Parathyroid adenoma (tissue), 2 donors: ENCODE measurements around the gene USP37.

Experiments
- H2AFZ ChIP-seq: fragments of 300-600 bp; sonication (generic); one replicate; pipeline ENCODE4 v1.7.0; 2017; ENCODE audit warnings: antibody characterized with exemption, mild to moderate bottlenecking
- H3K27ac ChIP-seq: fragments of 300-600 bp; sonication (generic); one replicate; pipeline ENCODE4 v1.7.0; 2017
- H3K27me3 ChIP-seq: fragments of 300-600 bp; sonication (generic); one replicate; pipeline ENCODE4 v1.7.0; 2017; ENCODE audit warnings: low read length; ENCODE audit not compliant: control insufficient read depth, insufficient read depth
- H3K36me3 ChIP-seq: fragments of 300-600 bp; sonication (generic); one replicate; pipeline ENCODE4 v1.7.0; 2017; ENCODE audit warnings: low read length; ENCODE audit not compliant: control insufficient read depth, insufficient read depth
- H3K4me1 ChIP-seq: fragments of 300-600 bp; sonication (generic); one replicate; pipeline ENCODE4 v1.7.0; 2017; ENCODE audit warnings: control low read depth
- H3K4me2 ChIP-seq: fragments of 300-600 bp; sonication (generic); one replicate; pipeline ENCODE4 v1.7.0; 2017; ENCODE audit warnings: low read length
- H3K4me3 ChIP-seq: fragments of 300-600 bp; sonication (generic); one replicate; pipeline ENCODE4 v1.7.0; 2017; ENCODE audit warnings: low read depth, low read length
- H3K79me2 ChIP-seq: fragments of 300-600 bp; sonication (generic); one replicate; pipeline ENCODE4 v1.7.0; 2017; ENCODE audit warnings: control low read depth
- H3K9ac ChIP-seq: fragments of 300-600 bp; sonication (generic); one replicate; pipeline ENCODE4 v1.7.0; 2017; ENCODE audit warnings: mild to moderate bottlenecking
- H3K9me3 ChIP-seq: fragments of 300-600 bp; sonication (generic); one replicate; pipeline ENCODE4 v1.7.0; 2017; ENCODE audit warnings: low read length; ENCODE audit not compliant: control insufficient read depth
- CTCF ChIP-seq: fragments of 300-600 bp; sonication (generic); IDR thresholded peaks from one replicate; pipeline ENCODE4 v1.7.0; 2017; ENCODE audit warnings: antibody characterized with exemption, mild to moderate bottlenecking
- donor health status: primary hyperparathyroidism.

The USP37 gene

GRCh38 chr2:218400930-218401881 is 166.9 kb downstream of the USP37 start:
- Histone ChIP-seq H3K27ac (peak overlapping the region; percentile 33), H2AFZ (no peak overlapping the region), H3K79me2 (peaks cover 5% of the 10 kb centered on the region), H3K36me3 (no peaks in the 10 kb centered on the region), H3K4me2 (peak overlapping the region; percentile 77), H3K9me3 (no peaks in the 10 kb centered on the region), H3K9ac (no peak overlapping the region), H3K4me3 (peak overlapping the region; percentile 84), H3K27me3 (no peaks in the 10 kb centered on the region), H3K4me1 (peaks cover 16% of the 10 kb centered on the region)
- TF ChIP-seq CTCF: no peak
